ENCODE results near the gene PPARA. TPM values are rescaled to one million over a fixed set of nuclear protein-coding genes. Genes with fewer than 3 reads are reported as not detected.

Gene PPARA
- 3.4 and 3.6 TPM in 2 replicates for total RNA-seq (2014; rRNA removed; shearing (Covaris generic))
- 1.4 and 1.8 TPM in 2 replicates for polyA plus RNA-seq (2014; cell fraction: nucleus; rRNA removed)

DNA sequence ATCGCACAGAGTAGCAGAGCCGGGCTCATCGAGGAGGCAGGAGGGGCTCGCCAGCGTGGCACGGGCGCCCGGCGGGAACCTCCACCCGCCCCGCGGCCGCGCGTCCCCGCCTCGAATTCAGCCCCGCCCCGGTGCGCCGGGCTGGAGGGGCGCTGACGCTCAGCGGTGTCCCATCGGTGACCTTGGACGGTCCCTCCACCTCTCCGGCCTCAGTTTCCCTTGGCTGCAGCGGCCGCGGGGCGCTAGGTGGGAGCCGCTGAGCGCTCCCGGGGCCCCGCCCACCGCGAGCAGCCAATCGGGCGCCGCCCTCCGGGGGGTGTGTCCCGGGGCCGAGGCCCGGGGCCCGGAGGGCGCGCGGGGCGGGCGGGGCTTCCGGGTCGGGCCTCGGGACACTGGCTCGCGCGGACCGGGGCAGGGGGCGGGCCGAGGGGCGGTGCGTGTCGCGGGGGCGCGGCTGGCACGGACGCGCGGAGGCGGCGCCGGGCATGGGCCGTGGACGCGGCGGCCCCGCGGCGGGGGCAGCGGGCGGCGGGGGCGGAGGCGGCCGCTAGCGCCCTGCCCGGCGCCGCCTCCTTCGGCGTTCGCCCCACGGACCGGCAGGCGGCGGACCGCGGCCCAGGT, at the start of gene PPARA:
Gene PPARA, plus strand, starts transcription at position 493 of the 621 bp plus-strand sequence. CDS start 47,858 bp downstream, outside the sequence.
- DNase-seq (ENCODE audit: extremely low read depth, low read depth), result peak; percentile 60

DNA sequence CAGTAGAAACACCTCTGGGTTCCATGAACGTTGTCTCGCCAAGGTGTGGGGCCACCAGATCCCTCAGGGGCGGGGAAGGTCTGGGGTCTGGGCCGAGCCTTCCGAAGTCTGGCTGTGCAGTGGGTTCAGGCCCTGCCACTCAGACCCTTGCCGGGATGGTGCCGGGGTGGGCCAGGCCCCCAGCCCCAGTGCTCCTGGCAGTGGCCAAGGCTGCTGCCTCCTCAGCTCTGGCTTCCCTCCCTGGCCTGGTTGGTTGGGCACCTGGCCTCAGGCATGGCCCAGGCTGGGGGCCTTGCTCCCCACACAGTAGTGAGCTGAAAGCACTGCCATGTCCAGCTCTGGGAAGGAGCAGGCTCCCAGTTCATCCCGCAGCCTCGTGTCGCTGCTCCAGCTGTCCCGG, 48.2 kb upstream of the PPARA start:
- DNase-seq (ENCODE audit: extremely low read depth, low read depth), result no peak

GRCh38 chr22:46102752-46103151, 47.6 kb upstream of the PPARA start:
- DNase-seq (ENCODE audit: extremely low read depth, low read depth), result no peak

GRCh38 chr22:46103181-46103580, 47.1 kb upstream of the PPARA start:
- DNase-seq (ENCODE audit: extremely low read depth, low read depth), result no peak

DNA sequence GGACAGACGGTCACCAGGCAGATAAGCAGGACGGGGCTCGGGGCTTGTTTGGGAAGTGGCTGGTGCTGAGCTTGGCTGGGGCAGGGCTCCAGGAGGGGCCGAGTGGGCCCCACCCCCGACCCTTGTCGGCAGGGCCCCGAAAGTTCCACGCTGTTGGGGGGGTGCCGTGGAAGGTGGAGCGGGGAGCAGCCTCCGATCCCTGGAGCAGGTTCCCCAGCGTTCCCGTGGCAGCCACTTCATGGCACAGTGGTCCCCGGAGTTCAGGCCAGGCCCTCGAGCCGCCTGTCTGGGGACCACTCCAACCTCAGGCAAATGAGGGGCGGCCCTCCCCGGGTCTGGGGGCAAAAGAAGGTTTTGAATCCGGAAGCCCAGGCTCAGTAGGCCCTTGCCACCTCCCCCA, 46.7 kb upstream of the PPARA start:
- no peak for DNase-seq (ENCODE audit: extremely low read depth, low read depth)

DNA sequence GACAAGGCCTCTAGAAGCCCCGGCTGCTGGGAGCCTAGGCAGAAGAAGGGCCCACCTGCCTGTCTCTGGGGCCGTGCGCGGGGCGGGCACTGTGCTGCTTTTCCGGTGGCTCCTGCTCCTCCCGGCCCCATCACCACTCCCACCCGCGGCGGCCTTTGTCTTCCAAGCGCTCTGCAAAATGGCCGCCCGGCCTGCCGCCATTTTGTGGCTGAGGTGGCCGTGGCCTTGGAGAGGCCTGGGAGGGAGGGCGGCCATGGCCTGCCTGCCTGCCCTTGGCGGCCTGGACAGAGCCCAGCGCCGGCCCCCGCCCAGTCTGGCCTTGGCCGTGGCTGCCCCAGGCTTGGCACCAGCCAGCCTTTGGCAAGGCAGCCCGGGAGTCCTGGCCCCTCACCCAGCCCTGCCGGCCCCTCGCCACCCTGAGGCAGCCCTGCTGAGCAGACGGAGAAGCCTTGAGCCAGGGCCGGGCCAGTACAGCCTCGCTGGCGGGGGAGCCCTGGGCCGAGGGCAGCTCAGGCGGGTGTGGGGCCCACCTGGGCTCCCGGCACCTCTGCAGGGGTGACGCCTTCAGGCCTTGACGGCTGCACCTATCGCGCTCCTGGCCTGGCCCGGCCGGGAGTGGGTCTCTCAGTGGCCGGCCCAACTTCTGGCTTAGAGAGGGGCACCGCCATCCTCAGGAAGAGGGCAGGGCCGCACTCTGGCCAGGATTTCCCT, 46.0 kb upstream of the PPARA start:
- no peak for DNase-seq (ENCODE audit: extremely low read depth, low read depth)

DNA sequence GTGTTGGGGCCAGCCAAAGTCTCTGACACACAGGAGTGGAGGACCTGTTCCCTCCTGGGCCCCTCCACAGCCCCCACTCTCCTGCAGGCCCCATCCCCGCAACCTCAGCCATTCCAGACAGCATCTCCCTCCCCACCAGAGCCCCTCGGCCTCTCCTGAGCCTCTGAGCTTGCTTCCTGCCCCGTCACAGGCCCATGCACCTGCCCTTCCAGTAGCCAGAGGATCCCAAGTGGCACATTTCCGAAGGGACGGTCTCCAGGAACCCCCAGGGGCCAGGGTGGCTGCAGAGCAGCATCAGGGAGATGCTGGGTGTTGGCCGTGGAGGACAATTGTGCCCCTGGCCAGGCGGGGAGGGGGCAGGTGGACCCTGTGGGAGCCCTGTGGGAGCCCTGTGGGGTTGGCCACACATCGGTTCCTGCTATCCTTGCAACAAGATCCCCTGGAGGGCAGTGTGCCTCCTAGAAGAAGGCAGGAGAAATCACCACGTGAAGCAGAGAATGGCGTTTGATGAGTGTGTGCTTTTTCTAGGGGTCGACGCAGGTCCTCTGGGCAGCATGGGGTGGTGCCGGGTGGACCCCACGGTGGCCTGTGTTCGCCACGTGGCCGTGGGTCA, 45.3 kb upstream of the PPARA start:
- DNase-seq (ENCODE audit: extremely low read depth, low read depth), result no peak

DNA sequence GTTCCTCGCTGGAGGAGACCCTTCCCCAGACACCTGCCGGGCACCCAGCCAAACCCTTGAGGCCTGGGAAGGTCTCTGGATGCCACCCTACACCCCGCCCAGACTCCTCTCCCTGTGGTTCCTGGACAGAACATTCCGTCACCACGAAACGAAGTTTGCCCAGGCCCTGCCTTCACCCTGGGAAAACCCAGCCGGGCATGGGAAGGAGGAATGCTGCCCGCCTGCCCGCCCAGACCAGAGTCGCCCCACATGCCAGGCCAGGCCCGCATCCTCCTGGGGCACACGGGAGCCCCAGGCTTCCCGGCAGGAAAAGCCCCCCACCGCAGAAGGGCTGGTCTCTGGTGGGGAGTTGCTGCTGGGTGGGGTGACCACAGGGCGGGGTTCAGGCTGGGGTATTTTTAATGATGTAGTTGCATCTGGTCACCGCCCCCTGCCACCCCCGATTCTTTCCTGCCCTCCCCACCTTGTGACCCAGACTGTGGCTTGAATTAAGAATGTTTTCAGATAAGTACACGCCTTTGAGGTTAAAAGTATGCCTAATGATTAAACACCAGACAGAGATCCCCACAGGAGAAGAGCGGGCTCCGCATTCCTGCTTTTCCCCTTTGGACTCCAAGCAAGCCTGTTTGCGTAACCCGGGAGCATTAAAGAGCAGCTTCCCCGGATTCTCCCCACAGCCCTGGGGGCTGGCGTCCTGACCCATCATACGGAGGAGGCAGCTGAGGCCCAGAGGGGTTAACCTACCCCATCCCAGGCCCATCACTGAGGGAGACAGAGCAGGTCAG, 44.6 kb upstream of the PPARA start:
- DNase-seq (ENCODE audit: extremely low read depth, low read depth), result no peak

DNA sequence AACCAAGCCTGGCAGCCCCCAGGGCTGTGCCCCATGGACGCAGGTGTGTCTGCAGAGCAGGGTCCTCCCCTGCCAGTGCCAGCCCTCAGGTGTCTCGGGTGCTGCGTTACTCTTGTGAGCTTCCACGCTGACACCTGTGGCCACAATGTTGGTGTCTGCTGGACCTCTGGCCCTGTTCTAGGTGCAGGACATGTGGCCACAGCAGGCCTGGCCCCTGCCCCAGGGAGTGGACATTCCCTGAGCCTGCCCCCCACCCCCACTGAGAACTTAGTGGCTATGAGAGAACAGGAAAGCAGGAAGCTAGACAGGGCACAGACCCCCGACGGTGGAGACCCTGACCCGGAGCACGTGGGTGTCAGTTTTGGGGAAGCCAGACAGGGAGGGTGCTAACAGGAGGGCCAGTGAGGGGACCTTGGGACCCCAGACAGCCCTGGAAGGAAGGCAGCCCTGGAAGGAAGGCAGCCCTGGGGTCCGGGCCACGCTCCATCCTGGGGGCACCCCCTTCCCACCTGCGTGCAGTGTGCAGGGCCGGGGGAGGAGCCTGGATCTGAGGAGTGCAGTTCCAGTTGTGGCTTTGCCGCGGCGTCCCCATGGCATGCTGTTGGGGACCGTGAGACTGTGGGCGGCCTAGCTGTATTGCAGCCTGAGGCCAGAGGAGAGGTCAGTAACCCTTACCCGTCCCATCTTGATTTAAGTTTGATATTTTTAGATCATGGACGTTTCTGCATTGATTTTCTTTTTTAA, 43.9 kb upstream of the PPARA start:
- DNase-seq (ENCODE audit: extremely low read depth, low read depth), result no peak

- no peak for DNase-seq (ENCODE audit: extremely low read depth, low read depth)
Measured at GRCh38 chr22:46107089-46107664, 43.1 kb upstream of the PPARA start.

GRCh38 chr22:46107753-46108563, 42.4 kb upstream of the PPARA start:
- no peak for DNase-seq (ENCODE audit: extremely low read depth, low read depth)

GRCh38 chr22:46108564-46109473, 41.5 kb upstream of the PPARA start:
- no peak for DNase-seq (ENCODE audit: extremely low read depth, low read depth)

- no peak for DNase-seq (ENCODE audit: extremely low read depth, low read depth)
Measured at GRCh38 chr22:46109474-46110003, 40.8 kb upstream of the PPARA start.

GRCh38 chr22:46110215-46110614, 40.1 kb upstream of the PPARA start:
- no peak for DNase-seq (ENCODE audit: extremely low read depth, low read depth)

- no peak for DNase-seq (ENCODE audit: extremely low read depth, low read depth)
Measured at GRCh38 chr22:46111645-46112306, 38.5 kb upstream of the PPARA start.

DNA sequence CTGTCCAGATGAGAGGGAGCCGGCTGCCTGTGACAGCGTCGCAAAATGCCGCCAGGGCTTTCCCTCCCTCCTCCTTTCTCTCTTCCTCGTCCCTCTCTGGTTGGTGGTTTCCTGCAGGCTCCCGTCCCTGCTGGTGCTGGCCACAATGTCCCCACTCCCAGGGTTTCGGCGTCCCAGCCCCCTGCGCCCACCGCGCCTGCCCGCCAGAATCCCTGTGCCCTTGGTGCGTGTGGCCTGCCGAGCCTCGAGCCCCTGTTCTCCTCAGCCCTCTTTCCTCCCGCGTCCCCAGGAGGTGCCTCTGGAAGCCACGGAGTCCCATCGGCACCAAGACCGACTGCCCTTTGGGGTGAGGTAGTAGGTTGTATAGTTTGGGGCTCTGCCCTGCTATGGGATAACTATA, 37.9 kb upstream of the PPARA start:
- no peak for DNase-seq (ENCODE audit: extremely low read depth, low read depth)
